HG03571 (cell line): ENCODE results near the gene ZNF594.
A peak's percentile ranks its signal among the peaks of the same experiment; 100 is the strongest.
"Not testable (repeated sequence)": the region's sequence is repeated elsewhere in the genome, so short reads cannot be mapped to it uniquely, and the experiment has no call there.

Experiments
- ATAC-seq: cut with Tn5 transposase; IDR thresholded peaks from one replicate; pipeline ENCODE4 v1.9.1; 2021; ENCODE audit not compliant: unreplicated experiment

Gene ZNF594

DNA sequence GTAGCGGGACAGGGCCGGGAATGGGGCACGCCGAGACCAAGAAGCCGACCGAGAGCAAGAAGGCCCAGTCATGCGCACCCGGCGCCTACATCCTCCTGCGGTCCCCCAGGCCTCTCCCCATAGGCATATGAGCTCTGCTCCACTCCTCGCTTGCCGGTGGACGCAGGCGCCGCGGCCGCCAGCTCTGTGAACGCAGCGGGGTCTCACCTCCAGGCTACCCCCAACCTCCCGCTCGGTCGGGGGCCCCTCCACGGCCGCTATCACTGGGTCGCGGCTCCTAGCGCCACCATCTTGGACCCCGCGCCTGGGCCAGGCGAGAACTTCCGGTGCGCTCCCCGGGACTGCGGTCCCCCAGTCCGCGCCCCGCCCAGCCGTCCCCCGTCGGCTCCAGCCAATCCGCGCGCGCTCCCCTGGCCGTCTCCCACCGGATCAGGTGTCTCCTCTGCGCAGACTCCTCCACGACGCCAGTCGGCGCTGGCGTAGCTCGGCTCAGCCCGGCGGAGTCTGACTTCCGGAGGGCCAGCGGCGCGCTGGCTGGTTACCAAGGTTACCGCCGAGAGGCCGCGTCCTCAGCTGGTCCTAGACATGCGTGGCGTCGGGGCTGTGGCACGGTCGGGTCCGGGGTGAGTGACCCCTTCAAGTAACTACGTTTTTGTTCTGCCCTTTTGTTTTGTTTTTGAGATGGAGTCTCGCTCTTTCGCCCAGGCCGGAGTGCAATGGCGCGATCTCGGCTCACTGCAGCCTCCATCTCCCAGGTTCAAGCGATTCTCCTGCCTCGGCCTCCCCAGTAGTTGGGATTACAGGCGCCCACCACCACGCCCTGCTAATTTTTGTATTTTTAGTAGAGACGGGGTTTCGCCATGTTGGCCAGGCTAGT, at the start of gene ZNF594:
Gene ZNF594 (minus strand): TSS at position 328 of the 877 bp plus-strand sequence. CDS start 7,612 bp downstream, outside the sequence.
- peak; percentile 97 for ATAC-seq

DNA sequence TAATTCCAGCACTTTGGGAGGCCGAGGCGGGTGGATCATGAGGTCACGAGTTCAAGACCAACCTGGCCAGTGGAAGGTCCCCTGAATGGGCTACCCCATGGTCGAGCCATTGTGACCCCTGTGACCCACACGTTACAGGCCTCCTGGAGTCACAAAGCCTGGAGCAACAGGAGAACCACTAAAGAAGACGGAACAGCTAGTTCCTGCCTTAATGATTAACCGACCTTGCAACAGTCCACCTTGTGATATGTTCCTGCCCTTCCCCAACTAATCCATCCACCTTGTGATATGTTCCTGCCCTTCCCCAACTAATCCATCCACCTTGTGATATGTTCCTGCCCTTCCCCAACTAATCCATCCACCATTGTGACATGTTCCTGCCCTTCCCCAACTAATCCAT, 48.1 kb upstream of the ZNF594 start:
- ATAC-seq, result not testable (repeated sequence)

DNA sequence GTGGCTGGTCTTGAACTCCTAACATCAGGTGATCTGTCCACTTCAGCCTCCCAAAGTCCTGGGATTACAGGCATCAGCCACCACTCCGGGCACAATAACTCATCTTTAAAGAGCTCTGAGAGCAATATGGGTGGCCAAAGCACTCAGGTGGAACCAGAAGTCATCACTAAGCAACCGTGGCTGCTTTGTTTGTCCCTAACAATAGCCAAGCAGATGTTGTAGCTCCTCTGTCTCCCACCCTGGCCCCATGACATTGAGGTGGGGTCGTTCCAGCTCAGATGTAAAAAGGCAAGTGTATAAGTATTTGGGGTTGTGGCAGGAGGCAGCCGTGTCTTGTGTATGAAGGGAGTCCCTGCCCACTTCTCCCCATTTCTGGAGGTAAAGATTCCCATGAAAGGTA, 46.7 kb upstream of the ZNF594 start:
- no peak for ATAC-seq

DNA sequence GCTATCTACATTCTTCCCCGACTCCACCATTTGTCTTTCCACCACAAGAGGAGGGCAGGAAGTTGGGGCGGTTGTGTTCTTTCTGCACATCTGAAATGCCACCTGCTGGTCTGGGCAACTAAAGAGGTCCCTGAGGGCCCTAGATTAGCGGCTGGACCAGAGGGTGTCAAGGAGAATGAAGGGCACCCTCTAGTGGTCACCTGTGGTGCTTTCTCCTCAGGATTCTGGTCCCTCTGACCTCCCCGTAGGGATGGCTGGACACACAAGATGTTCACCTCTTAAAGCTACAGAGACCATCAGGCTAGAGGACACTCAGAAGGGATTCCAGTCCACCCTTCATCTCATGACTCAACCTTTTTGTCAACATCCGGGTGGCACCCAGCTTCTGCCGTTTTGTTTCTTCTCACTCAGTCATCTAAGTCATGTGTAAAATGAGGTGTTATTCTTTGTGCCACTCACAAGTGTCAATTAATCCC, 45.9 kb upstream of the ZNF594 start:
- ATAC-seq, result peak; percentile 32

DNA sequence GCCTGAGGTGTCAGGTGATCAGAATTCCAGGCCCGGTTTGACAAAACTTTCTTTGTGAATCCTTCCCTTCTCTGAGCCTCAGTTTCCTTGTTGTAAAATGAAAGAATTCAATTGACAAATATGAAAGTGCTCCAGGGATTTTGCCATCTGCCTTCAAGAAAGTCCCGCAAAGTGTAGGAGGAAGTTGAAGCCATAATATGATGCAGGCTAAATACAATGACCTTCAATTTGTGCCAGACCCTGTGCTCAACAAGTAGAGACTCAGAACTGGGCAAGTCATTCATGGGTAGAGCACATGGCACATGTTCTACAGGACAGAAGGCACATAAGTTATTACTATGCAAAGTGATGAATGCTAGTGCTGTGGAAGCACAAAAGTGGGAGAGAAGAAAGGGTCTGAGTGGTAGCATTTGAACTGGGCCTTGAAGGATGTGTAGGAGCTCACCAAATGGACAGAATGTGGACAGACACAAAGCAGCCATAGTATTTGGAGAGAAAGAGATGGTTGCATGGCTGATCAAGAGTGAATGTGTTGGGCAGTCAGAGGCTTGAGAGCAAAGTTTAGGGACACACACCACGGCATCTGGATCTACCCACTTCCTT, 45.4 kb upstream of the ZNF594 start:
- no peak for ATAC-seq

DNA sequence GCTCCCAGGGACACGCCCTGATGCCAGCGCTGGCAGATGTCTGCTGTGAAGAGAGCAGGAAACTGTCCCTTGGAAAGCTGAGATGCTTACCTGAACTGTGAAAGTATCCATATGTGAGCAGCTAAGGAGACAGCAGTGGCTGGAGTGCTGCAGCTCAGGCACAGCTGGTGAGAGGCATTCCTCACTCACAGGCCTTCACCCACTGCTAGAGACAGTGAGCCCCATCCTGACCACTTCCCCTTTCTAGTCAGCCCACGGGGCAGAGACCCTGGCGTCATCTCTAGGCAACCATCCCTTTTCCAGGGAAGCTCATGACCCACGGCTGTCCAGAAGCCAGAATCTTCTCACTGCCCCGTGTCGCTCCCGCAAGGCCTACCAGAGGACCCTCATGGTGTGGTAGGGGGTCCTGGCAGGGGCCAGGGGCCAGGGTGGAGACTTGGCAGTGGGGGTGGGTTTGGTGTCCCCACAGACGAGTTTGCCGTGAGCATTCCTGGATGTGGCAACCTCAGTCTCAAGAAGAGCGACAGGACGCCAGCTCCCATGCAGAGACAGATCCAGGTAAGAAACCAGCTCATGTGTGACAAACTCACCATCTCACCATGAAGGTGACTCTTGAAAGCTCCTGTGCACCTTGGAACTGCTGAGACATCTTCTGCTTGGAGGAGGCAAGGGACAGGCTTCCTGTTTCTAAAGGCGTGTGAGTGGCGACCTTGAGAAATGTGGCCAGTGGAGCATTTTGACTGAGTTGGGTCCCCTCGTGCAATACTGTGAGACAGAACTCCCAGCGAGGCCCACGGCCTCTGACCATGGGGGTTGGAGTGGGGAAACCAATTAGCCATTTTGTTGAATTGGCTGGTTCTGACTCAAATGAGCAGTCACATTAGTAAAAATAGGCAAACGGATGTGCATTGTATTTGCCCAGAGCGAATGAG, 43.2 kb upstream of the ZNF594 start, which contains the start of gene SCIMP:
Gene SCIMP (minus strand): TSS at position 216 of the 932 bp plus-strand sequence. CDS start 105 bp downstream, at position 111.
- ATAC-seq, result peak; percentile 50

DNA sequence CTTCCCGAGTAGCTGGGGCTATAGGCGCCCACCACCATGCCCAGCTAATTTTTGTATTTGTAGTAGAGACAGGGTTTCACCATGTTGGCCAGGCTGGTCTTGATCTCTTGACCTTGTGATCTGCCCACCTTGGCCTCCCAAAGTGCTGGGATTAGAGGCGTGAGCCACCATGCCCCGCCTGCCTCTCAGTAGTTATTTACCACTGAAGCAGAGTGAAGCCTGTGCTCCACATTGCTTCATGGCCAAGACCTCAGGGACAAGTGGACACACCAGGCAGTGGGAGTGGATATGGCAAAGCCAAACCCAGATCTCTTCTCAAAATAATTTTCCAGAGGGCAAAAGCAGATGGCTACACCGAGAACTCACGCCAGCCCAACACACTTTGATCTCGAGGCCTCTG, 41.8 kb upstream of the ZNF594 start:
- ATAC-seq, result not testable (repeated sequence)

DNA sequence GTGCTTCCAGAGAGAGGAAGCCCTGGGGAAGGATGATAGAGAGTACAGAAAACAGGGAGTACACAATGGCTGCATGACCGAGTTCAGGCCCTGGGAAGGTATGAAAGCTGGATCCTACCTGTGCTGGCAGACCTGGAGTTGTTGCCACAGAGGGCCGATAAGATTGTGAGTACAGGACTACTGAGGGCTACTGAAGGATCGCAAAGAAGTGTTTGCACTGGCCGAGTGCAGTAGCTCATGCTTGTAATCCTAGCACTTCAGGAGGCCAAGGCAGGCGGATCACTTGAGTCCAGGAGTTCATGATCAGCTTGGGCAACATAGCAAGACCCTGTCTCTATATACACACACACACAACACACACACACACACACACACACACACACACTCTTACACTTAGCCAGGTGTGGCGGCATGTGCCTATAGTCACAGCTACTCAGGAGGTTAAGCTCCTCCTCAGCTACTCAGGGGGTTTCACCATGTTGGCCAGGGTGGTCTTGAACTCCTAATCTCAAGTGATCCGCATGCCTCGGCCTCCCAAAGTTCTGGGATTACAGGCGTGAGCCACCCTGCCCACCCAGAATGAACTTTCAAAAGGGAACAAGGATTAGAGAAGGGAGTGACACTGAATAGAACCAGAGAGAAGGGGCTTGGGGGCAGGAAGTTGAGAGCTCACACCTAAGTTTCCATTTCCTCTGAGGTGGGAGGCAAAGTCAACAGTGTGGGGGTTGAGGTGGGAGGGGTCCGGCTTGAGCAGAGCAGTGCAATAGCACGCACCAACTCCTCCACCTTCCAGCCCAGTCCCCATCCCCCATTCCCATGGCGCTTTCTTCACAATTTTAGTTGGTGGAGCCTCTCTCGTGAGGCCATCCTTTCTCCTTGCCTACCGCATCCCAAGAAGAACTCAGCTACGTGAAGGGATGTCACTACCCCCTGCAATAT, 35.5 kb upstream of the ZNF594 start:
- ATAC-seq, result no peak

DNA sequence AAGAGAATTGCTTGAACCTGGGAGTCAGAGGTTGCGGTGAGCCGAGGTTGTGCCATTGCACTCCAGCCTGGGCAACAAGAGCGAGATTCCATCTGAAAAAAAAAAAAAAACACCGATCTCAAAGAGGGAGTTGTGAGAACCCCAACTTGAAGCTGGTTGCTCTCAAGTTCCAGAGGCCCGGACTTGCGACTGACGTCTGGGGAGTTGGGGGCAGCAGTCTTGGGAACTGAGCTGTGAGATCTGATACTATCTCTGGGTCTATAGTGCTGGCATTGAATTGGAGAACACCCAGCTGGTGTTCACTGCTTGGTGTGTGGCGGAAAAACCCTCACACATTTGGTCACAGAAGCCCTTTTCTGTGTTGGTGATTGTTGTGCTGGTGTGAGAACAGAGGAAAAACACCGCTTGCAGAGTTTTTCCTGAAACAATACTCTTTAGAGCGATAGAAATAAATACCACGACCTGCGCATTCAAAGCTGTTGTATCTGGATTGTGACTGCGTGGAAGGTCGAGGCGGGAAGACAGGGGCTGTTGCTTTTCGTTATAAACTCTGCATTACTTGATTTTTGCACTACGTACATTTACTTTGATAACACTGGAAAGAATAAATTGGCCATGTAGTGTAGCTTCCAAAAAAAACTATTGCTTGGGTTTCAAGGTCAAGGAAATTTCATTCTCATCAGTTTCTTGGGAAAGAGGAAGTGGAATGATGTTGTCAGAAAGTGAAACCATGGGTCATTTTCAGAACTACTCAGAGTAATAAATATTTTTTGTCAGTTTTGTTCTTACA, 34.2 kb upstream of the ZNF594 start:
- ATAC-seq, result no peak

DNA sequence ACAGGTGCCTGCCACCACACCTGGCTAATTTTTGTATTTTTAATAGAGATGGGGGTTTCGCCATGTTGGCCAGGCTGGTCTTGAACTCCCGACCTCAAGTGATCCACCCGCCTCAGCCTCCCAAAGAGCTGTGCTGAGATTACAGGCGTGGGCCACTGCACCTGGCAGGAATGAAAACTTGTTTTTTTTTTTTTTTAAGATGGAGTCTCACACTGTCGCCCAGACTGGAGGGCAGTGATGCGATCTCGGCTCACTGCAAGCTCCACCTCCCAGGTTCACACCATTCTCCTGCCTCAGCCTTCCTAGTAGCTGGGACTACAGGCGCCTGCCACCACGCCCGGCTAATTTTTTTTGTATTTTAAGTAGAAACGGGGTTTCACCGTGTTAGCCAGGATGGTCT, 30.2 kb upstream of the ZNF594 start:
- ATAC-seq, result not testable (repeated sequence)

DNA sequence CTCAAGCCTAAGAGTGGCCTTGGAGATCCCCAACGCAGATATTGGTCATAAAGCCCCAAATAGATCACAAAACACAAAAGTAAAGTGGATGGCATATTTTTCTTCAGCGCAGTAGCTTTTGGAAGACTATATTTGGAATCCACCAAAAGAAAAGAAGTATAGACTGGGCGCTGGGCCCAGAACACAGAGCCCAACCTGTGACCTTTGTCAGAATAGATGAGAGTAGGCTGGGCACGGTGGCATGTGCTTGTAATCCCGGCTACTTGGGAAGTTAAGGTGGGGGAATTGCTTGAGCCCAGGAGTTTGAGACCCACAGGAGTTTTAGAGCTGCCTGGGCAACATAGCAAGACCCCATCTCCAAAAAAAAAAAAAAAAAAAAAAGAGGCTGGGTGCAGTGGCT, 28.4 kb upstream of the ZNF594 start:
- no peak for ATAC-seq

DNA sequence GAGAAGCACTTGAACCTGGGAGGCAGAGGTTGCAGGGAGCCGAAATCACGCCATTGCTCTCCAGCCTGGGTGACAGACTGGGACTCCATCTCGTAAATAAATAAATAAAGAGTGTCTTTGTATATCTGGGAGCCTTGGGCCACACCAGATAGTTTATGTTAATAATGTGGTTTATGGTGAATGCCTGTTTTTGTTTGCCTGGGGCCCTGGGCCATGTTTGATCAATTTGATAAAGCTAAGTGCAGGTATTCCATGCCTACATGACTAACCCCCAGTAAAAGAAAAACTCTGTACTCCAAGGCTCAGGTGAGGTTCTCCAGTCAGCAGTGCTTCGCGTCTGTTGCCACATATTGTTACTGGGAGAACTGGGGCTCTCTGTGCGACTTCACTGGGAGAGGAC, 27.9 kb upstream of the ZNF594 start:
- no peak for ATAC-seq

DNA sequence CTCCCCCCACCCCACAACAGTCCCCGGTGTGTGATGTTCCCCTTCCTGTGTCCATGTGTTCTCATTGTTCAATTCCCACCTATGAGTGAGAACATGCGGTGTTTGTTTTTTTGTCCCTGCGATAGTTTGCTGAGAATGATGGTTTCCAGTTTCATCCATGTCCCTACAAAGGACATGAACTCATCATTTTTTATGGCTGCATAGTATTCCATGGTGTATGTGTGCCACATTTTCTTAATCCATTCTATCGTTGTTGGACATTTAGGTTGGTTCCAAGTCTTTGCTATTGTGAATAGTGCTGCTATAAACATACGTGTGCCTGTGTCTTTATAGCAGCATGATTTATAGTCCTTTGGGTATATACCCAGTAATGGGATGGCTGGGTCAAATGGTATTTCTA, 25.9 kb upstream of the ZNF594 start:
- ATAC-seq, result not testable (repeated sequence)

DNA sequence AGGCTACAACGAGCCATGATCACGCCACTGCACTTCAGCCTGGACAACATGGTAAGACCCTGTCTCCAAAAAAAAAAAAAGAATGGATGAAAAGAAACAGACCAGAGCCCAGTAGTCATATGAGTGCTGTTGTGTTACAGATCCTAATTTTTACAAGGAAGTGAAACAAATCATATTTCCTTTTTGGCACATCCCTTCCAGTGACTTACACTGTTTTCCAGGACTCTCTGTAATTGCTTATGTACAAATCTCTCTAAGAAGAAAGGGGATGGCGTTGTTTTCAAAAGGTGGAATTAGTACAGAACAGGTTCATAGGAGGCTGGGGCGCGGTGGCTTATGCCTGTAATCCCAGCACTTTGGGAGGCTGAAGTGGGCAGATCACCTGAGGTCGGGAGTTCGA, 19.8 kb upstream of the ZNF594 start:
- ATAC-seq, result no peak

DNA sequence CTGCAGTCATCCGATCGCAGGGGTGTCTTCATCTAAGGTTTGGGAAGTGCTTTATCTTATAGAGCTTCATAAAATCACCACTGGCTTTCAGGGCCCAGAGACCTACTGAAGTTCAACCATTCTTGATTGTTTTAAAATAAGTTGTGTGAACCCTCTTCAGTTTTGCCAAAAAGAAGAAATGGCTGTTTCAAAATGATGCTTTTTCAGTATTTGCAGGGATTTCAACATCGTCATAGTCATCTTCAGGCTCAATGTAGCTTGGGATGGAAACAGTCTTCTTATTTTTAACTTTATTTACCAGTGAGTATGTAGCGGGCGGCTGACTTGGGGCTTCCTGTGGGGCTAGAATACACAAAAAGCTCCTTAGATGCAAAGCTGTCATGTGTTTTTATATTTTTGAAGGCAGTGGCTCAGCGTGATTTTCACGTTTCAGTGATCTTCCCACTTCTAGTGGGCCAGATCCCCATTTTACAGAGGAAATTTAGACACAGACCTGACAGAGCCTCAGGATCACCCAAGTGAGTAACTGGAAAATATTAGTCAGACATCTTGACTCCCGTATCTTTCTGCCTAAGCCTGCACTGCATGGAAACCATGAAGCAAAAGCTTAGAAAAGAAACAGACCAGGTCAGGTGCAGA, 19.1 kb upstream of the ZNF594 start:
- no peak for ATAC-seq

DNA sequence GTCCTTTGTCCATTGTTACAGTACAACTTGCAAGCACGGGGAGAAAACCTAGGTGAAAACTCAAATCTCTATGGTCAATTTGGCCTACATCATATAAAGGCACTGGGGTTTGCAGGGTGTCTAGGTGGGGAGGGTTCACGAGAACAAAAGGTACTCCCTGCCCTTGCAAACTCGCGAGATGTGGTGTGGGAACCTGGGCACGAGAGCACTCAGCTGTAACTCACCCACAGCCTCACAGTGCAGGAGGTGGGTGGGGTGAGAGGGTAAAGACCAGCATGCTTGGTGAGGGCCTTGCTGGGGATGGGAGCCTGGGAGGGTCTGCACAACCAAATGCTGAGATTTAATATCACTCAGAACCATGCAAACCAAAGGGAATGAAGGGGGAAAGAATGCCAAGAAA, 18.4 kb upstream of the ZNF594 start:
- ATAC-seq, result no peak

DNA sequence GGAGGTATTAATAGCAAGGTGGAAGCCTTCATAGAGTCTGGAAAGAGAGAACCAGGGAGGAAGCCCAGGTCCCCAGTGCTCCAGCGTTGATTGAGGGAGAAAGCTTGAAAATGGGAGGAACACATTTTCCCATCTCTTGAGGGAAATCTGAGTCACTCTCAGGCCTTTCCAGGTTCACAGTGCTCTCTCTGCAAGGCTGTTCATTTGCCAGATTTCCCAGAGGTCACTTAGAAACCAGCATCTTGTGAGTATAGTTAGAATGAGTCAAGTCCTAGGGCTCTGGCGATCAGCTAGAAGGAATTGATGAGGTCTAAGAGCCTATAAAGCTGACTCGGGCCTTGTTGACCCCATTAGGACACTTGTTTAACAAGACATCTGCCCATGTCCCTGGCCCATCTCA, 17.7 kb upstream of the ZNF594 start:
- no peak for ATAC-seq

DNA sequence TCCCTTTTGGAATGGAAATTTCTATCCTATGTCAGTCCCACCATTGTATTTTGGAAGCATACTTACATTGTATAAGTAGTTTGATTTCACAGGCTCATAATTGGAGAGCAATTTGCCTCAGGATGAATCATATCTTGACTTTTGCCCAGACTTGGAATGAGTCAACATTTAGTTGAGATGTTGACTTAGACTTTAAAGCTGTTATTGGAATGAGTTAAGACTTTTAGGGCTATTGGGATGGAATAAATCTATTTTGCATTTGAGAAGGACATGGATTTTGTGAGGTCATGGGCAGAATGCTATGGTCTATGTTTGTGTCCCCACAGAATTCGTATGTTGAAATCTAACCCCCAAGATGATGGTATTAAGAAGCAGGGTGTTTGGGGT, 12.2 kb upstream of the ZNF594 start:
- no peak for ATAC-seq
